Suppressor macrophage treated with lipopolysaccharide for 4 hours (primary cell): ENCODE data around the gene KRTAP1-4.
"Not testable (repeated sequence)": the region's sequence is repeated elsewhere in the genome, so short reads cannot be mapped to it uniquely, and the experiment has no call there.

Experiments used
- DNase-seq: peaks from one replicate; pipeline ENCODE4 v3.0.0-alpha.2; 2020

The KRTAP1-4 gene

GRCh38 chr17:41029633-41030245 is at the start of gene KRTAP1-4:
KRTAP1-4 (minus strand) TSS chr17:41030195; CDS start chr17:41030078, 117 bp downstream.
- no peak for DNase-seq

GRCh38 chr17:41076788-41077187 is 46.8 kb upstream of the KRTAP1-4 start:
- no peak for DNase-seq

- DNase-seq = no peak
These were observed 43.7 kb upstream of the KRTAP1-4 start for GRCh38 chr17:41073676-41074075.

- no peak for DNase-seq
These were observed 41.8 kb upstream of the KRTAP1-4 start for GRCh38 chr17:41071606-41072360.

- DNase-seq = no peak
These were observed 39.0 kb upstream of the KRTAP1-4 start for GRCh38 chr17:41069031-41069430.

GRCh38 chr17:41067281-41067680 is 37.3 kb upstream of the KRTAP1-4 start:
- DNase-seq = no peak

GRCh38 chr17:41065829-41066624 is 36.0 kb upstream of the KRTAP1-4 start, which contains the start of gene KRTAP2-4:
KRTAP2-4 (minus strand) TSS chr17:41065879; CDS start chr17:41065845, 34 bp downstream.
- peak; percentile 9 for DNase-seq

GRCh38 chr17:41065016-41065689 is 35.2 kb upstream of the KRTAP1-4 start:
- DNase-seq = not testable (repeated sequence)

GRCh38 chr17:41064301-41064700 is 34.3 kb upstream of the KRTAP1-4 start:
- no peak for DNase-seq

- no peak for DNase-seq
These were observed 33.5 kb upstream of the KRTAP1-4 start for GRCh38 chr17:41063449-41063848.

- no peak for DNase-seq
These were observed 32.0 kb upstream of the KRTAP1-4 start for GRCh38 chr17:41061964-41062363.

GRCh38 chr17:41060052-41060604 is 30.1 kb upstream of the KRTAP1-4 start, which contains the start of gene KRTAP2-3:
KRTAP2-3 (minus strand) TSS chr17:41060114; CDS start chr17:41060050, 64 bp downstream.
- no peak for DNase-seq

GRCh38 chr17:41059276-41060051 is 29.5 kb upstream of the KRTAP1-4 start:
- DNase-seq = not testable (repeated sequence)

GRCh38 chr17:41058741-41059140 is 28.7 kb upstream of the KRTAP1-4 start:
- DNase-seq = no peak

GRCh38 chr17:41057547-41057946 is 27.6 kb upstream of the KRTAP1-4 start:
- DNase-seq = no peak

- DNase-seq = not testable (repeated sequence)
These were observed 25.1 kb upstream of the KRTAP1-4 start, which contains the start of gene KRTAP2-2 for GRCh38 chr17:41055130-41055529. KRTAP2-2 (minus strand) TSS chr17:41055230; CDS start chr17:41055211, 19 bp downstream.

- DNase-seq = not testable (repeated sequence)
These were observed 24.6 kb upstream of the KRTAP1-4 start for GRCh38 chr17:41054556-41054955.

- no peak for DNase-seq
These were observed 24.0 kb upstream of the KRTAP1-4 start for GRCh38 chr17:41054025-41054424.

- DNase-seq = no peak
These were observed 22.6 kb upstream of the KRTAP1-4 start for GRCh38 chr17:41052566-41052965.

GRCh38 chr17:41049110-41049509 is 19.1 kb upstream of the KRTAP1-4 start:
- no peak for DNase-seq

- DNase-seq = no peak
These were observed 18.4 kb upstream of the KRTAP1-4 start for GRCh38 chr17:41048441-41048840.
